ENCODE data around the gene HOXB2.
A peak's percentile ranks its signal among the peaks of the same experiment; 100 is the strongest.

Gene HOXB2

DNA sequence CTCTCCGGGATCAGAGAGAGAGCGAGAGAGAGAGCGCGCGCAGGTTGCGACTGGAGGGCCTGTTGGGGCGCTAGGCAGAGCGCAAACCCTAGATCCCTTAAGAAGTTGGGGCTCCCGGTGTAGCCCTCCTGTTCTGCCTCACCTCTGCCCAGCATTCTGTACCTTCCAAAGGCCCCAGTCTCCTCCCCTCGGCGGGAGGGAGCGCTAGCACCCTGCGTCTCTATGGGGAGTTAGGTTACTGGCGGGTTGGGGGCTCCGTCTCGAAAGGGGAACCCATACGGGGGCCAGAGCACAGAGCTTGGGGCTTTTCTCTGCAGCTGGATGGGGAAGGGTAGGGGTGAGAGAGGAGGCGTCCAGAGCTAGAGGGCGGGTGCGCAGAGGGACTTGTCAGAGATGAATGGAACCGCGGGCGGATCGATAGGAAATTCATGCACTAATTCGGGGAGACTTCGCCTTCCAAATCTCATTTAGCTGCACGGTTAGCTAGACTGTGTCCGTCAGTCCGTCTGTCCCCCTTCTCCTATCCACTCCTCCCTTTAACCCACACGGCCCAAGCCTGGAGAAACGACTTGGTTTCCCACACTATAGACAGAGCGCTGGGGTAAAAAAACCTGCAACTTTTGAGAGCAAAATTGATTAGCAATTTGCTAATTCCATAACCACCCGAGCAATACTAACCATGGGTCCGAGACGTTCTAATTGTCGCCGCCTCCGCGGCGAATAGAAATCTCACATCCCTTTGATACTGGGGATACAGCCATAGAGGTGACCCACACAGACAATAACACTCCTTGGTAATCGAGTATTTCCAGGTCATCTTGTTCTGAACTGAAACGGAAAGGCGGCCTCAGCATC lies 33.9 kb upstream of the HOXB2 start:
- no peak for DNase-seq

DNA sequence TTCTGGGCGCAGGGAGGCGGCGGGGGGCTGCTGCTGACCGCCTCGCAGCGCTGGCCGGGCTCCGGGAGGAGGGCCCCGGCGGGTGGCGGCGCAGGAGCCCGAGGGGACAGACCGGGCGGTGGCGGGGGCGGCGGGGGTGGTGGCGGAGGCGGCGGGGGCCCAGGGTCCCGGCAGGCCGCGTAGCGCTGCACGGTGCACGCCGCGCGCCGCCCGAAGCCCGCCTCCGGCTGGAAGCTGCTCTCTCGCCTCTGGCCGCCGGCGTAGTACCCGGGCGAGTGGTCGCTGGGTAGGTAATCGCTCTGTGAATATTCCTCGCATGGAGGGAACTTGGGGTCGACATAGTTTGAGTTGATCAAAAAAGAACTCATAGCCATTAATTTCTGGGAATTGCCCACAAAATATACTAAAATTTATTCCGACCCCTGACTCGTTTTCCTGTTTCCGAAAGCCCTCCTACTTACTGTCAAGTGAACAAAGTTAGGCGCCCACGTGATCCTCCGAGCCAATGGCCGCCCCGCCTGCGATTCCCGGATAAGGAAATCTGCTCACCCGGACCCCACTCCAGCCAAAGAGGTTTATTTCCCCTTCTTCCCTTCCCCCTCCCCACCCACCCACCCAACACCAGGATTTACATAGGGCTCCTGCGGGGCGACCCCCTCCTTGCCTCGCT lies 33.2 kb upstream of the HOXB2 start, which contains the start of gene HOXB4:
TSS of gene HOXB4 (minus strand) at position 405 of the 670 bp plus-strand sequence. CDS start at position 374, 31 bp downstream.
- DNase-seq = no peak

DNA sequence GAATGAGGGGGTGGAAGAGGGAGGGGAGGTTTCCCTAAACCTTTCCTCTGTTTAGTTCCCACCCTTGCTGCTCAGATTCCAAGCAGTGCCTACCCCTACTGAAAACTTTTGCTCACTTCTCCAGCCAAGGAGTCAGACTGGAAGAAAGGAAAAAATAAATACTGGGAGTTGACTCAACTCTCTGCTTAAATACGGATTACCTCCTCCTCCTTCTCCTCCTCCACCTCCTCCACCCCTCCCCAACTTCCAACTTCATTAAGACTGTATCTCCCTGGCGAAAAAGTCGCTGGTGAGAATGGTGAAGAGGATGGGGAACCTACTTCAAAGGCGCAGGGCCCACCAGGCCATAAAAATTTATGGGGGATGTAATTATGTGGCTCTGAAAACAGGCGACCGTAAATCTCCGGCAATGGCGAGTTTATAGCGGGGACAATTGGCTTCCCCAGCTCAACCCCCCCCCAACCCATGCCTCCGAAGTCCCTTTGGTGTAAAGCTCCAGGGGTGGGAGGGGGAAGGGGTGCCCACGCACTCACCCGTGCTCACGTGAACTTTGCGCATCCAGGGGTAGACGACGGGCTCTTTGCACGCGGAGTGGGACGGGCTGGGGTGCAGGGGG lies 32.5 kb upstream of the HOXB2 start:
- DNase-seq = no peak

DNA sequence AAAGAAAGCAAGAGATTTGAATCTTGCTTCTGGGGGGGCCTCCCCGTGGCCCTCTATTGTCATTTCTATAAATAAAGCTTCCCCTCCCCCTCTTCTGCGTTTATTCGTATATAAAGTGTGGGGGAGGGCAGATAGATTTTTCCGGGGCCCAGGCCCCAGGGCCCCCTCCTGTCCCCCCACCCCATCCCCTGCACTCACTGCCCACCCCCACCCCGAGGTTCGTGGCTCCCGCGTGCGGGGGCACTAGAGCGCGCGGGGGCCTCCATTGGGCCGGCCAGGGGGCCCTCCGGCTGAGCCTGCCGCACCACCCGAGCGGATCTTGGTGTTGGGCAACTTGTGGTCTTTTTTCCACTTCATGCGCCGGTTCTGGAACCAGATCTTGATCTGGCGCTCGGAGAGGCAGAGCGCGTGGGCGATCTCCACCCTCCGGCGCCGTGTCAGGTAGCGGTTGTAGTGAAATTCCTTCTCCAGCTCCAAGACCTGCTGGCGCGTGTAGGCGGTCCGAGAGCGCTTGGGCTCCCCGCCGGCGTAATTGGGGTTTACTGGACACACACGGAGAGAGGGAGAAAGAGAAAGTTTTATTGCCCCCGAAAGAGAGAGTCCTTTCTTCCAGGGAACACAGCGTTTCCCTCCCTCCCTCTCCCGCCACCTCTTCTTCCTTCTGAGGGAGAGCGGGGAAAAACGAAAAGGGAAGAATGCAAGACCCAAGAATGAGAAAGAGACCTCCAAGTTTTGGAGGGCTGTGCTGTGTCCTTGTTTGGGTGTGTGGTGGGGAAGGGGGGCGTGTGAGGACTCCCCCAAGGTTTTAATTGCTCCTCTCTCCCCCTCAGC lies 31.8 kb upstream of the HOXB2 start:
- DNase-seq = peak; percentile 31

DNA sequence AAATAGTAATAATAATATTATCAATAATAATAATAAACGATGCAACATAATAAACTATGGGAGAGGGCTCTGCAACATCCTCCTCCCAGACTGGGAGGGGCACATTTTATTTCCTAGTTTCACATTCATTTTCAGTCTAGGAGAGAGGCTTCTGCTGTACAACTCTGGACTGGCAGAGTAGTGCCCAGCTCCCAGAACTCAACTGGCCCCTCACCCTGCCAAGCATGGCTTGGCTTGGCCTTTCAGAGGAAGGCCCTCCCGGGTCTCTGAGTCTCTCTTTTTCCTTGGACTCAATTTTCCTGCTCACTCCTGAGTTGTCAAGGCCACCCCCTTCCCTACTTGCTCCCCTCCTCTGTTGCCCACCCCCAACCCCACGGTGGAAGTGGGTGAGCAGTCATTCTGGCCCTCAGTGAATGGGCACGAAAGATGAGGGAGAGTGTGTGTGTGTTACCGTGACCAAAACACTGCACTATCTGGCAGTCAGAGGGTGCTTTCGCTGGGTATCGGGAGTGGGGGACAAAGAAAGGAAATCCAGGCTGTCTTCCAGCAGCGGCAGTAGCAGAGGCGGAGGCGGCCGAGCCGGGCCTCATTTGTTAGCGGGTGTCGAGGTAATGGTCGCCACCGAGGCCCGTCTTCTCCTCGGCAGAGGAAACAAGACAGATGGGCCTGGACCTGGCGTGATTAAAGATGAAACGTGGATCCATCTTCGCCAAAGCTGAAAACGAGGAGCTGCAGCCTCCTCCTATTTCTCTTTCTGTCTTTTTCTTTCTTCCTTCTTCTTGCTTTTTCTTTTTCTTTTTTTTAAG lies 31.0 kb upstream of the HOXB2 start:
- DNase-seq = no peak

DNA sequence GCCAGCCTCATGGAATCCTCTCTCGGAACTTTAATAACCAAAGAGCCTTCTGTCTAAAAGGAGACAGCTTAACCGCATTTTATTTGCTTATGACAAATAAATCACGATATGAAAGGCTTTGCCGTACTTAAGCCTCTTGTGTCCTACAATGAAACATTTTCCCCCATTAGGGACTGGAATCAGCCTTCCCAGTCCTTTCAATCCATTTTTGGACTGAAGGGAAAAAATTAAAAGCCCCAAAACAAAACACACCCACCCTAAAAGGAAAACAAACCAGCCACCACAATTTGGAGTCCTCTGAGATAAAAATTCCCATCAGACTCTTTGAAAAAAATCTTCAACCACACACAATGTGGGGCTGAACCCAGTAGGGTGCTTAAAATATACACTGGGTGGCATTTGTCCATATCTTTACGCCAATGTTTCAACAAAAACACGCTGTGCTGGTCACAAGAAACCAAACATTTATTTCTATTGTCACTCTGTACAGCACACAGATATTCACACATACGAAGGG lies 30.2 kb upstream of the HOXB2 start:
- DNase-seq = no peak

DNA sequence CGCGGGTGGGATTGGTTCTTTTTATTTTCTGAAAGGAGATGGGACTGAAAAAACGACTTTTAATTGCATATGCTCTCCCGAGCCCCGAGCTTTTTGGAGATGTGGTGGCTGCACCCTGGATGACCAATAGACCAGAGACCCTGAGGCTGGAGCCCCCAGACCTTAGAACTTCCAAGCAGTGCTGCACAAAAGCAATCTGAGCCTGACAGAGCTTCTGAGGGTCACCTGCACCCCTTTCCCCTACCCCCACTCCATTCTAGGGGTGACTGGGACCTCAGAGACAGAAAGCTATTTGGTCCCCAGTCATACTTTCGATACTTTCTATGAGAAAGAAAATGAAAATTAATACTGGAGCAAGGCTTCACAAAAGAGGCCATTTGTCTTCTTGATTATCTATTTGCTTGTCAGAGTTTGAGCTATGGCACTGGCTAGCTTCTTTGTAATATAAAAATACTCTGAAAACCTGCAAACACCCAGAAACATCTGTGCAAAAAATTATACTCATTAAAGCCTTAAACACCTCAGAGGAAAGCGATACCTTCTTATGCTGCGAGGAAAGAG lies 29.7 kb upstream of the HOXB2 start:
- DNase-seq = no peak

DNA sequence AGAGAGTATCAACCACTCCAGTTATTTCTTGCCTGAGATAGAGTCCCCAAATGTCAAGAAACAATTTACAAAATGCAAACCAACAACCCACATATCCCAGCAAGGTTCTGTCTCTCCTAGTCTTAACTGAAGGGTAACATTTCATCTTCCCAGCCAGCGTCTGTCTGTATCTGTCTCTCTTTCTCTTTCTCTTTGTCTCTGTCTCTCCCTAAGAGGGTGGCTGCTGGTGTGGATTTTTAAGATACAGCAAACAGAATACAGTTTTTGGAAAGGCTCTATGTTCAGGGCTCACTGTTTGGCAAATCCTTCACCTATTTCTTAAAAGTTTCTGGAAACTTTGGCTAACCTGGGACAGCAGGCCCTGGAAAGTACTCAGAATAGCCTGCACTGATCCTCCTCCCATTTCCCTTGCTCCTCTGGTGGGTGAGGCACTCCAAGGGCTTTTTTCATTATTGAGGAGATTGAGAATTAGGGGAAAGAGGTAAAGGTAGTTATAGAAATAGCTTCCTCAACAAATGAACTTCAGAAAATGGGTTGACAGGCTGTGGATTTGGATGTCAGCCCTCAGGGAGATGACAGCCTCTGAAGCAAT lies 27.0 kb upstream of the HOXB2 start:
- no peak for DNase-seq

DNA sequence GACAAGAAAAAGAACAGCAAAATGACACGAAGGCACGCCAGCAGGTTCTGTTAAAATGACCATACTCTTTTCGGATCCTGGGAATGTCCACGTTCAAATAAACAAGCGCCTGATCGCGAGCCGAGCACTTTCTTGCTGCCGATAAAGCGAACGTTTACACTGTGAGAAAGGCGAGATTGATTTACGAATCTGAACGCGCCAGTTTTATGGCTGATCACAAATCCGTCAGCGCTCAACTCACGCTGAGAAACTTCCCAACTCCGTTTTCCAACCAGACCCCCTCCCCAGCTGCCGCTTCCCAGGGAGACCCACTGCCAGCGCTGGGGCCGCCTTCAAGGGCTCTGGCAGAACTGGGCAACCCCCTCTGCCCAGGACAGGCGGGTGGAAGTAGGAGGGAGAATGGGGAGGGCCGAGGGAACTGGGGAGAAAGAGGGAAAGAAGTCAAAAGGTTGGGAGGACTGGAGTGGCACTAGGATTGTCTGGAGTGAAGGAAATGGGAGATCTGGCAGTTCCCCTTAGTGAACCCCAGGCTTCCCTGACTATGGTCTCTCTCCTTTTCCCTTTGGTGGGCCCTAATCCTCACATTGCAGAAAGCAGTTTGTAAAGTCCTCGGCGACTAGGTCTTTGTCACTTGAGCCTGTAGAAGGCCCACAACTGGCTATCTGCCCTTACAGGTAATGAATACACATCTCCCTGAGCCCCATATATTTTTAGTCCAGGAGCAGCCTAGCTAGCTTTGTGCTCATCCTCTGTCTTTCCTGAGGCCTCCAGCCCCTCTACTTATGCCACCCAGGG lies 26.3 kb upstream of the HOXB2 start:
- no peak for DNase-seq

DNA sequence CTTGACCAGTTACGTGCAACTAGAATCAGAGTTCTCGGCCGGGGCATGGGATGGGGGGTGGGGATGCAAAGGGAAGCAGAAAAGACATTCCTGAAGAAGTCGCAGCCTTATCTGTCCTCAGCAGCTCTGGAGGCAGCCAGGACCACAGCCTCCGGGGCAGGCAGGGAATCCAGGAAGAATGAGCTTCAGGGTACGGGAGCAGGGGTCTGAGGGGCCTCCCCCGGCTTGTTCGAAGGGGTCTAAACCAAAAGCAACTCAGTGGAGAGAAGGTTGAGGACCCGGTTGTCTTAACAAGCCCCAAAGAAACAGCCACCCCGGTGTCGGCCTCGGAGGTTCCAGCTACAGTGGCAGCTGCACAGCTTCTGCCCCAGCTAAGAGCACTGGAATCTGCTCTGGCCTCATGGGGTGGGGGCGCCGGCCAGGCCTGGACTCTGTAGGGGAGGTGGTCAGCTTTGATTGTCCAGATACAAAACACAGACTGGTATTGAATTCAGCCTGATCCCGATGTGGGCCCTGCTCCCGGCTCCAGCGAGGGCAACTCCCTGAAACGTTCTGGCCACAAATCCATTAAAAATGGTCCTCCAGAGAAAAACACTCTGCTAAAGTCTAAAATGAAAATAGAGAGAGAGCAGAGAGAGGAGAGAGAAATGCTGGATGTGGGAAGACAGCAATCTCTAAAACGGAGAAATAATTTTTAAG lies 25.6 kb upstream of the HOXB2 start:
- no peak for DNase-seq

DNA sequence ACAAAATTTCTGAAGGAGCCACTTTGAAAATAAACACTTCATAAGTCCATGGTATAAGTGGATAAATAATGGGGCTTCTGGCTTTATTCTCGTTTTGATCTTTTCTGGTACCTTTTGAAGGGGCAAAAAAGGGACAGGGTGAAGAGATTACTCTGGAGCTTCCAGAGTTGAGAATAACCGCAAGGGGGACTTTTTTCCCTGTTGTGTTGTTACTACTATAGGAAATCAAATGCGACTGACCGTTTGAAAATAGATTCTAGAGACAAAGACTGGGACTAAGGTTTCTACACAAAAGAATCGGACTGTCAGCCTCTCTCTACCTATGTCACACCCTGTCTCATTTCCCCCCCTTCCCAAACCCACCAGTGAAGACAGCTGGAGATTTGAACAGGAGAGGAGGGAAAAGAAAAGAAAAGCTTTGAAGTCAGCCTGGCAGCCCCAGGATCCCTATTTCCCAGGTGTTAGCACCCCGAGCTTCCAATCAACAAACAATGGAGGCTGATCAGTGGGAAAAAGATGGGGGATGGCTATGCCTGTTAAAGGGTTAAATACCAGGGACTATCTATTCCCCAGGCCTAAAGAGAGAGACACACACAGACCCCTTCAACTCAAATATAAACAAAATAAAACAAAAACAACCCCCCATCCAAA lies 24.9 kb upstream of the HOXB2 start:
- DNase-seq = no peak

DNA sequence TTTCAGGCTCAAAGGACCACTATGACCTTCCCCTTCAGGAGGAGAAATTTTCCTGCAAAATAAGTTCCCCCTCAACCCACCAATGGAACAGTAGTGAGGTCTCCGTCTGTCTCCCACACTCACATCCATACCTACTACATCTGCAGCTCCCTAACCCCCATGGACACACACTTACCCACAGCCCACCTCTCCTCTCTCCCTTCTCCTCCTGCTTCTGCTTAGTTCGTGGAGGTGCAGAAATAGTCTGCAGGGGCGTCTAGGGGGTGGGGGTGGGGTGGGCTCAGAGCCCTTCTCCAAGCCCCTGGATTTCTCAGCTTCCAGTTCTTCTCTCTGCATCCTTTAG lies 24.3 kb upstream of the HOXB2 start:
- DNase-seq = no peak

DNA sequence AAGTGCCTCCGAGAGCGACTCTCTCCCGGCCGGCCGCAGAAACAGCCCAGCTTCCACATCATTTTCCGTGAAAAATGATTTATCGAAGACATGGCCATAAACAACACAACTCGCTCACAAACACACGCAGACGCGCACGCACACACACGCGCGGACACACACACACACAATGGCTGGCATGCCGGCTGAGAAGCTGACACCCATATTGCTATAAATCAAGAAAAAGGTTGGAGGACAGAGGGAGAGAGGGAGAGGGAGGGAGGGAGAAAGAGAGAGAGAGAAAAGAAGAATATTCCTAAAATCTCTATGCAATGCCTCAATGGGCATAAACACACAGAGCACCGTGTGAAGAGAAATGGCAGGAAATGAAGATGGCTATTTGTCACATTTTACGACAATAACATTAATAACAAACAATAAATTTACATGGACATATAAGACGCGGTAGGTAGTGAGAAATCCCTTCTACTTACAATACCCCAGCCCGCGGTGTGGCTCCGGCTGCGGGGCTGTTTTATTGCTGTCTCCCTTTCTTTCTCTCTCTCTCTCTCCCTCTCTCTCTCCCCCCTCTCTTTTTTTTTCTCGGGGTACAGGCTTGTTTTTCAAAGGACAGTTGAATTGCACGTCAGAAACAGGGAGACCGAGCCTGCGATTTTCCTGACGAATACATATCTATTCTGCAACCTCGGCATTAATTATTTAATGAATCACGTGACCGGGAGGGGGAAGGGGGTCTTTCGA lies 23.8 kb upstream of the HOXB2 start:
- no peak for DNase-seq

DNA sequence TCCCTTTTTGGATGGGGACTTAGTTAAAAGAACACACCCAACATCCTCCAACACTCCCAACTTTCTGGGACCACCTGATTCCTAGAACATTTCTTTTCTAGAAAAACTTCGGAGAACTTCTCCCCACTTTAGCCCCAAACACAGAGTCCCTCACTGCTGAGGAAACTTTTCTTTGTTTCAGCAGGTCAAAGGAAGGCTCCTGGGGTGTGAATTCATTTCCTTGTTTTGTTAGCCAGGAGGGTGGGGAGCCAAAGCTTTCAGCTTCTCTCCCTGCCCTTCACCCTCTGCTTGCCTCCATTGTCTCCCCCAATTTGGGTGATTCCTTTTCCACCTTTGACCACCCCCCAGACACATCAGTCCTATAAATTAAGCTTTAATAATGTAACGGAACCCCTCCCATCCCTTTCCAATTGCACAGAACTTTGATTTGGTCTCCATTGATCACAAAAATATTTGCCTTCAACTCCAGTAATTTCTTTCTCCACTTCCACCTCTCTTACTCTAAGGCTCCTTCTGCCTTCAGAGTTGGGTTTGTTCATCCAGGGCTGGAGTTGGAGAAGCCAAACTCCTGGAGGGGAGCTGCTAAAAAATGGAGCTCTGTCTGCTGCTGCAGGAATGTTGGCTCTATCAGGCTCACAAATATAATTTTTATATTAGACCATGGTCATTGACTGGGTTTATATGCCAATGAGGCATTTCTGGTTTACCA lies 22.9 kb upstream of the HOXB2 start:
- DNase-seq = no peak

DNA sequence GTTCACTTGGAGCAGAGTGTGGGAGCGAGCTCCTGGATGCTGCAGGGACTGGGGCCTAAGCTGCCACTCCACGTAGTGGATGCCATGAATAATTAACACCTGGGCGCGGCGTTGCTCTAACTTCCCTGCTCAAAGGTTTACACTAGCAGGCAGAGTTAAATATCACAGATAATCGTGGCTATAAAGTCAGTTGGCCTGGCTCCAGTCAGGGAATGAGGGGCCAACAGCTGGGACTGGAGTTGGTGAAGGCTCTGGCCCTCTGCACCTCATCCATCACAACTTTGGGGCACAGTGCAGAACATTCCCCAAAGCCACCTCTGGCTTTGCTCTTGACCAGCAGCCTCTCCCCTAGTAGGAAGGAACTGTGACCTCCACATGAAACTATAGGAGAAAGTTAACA lies 22.3 kb upstream of the HOXB2 start:
- no peak for DNase-seq

DNA sequence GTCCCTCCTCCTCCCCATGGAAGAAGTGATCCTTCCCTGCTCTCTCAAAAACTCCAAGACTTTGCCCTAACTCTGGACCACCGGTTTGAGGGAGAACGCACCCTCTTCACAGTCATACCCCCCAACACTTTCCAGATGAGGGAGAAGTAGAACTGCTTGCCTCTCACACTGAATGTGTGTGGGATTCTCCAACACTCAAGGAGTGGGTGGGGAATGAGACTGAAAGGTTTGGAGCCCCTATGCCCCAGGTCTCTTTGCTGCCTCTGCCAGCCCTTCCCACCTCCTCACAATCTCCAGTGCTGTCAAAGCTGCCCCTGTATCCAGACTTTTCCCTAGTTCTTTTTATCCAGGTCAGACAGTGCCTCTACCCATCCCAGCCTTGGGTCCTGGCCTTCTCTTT lies 21.8 kb upstream of the HOXB2 start:
- no peak for DNase-seq

DNA sequence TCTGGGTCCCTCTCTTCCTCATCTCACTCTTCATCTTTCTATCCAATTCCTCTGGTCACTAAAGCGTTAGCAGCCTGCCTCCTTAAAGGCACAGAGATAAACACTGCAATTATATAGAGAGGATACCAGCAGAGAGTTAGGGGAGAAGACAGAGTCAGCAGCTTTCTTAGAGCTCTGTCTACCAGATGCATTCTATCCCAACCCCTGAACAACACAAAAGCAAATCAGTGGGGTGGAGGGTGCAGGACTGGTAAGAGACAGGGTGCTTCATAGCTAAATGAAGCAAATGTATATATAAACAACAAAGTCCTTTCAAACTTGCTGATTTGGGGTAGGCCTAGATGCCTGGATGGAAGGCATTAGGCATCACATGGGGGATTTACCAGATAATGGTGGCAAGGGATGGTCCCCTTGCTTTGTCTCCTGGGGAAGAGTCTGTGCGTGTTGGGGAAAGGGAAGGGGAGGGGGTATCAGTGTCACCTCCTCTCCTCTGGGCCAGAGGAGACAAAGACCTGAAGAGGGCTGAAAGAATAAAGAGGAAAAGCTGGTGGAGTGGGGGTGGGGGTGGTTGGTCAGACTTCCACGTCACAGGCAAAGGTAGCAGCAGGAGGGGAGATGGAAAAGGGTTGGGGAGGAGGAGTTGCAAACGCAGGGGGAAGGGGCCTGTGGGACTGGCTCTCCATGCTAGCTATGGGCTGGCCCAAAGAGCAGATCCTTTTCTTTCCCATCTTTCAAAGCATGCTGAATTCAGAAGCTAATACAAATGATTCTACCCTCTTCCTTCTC lies 21.2 kb upstream of the HOXB2 start:
- no peak for DNase-seq

All from EL (cell line).